GM12872 (cell line): Measurements from ENCODE around the gene CYB5R2.

Experiments
- CTCF ChIP-seq: IDR thresholded peaks from 3 replicates; pipeline ENCODE4 v1.5.1; 2011; ENCODE audit warnings: low read depth, mild to moderate bottlenecking, low read length, moderate library complexity; ENCODE audit not compliant: insufficient read depth

Gene CYB5R2

GRCh38 chr11:7636350-7636749 is 37.0 kb downstream of the CYB5R2 start:
- TF ChIP-seq CTCF = no peak

- TF ChIP-seq CTCF = no peak
These were observed 37.6 kb downstream of the CYB5R2 start for GRCh38 chr11:7635708-7636107.

GRCh38 chr11:7635137-7635536 is 38.2 kb downstream of the CYB5R2 start:
- no peak for TF ChIP-seq CTCF

- no peak for TF ChIP-seq CTCF
These were observed 41.1 kb downstream of the CYB5R2 start for GRCh38 chr11:7632211-7632610.

- TF ChIP-seq CTCF = no peak
These were observed 43.3 kb downstream of the CYB5R2 start for GRCh38 chr11:7630002-7630401.

GRCh38 chr11:7628660-7629059 is 44.6 kb downstream of the CYB5R2 start:
- TF ChIP-seq CTCF = no peak

- TF ChIP-seq CTCF = no peak
These were observed 50.6 kb downstream of the CYB5R2 start for GRCh38 chr11:7622721-7623120.

GRCh38 chr11:7621554-7621953 is 51.7 kb downstream of the CYB5R2 start:
- TF ChIP-seq CTCF = no peak
